NCI-H1092 treated with DMSO at 0.1 percent for 48 hours (cell line): ENCODE results near the gene AKNA.

Experiments used
- DNase-seq: peaks from one replicate; lab custom pipeline; 2025; lab: John Stamatoyannopoulos, UW

Gene AKNA

DNA sequence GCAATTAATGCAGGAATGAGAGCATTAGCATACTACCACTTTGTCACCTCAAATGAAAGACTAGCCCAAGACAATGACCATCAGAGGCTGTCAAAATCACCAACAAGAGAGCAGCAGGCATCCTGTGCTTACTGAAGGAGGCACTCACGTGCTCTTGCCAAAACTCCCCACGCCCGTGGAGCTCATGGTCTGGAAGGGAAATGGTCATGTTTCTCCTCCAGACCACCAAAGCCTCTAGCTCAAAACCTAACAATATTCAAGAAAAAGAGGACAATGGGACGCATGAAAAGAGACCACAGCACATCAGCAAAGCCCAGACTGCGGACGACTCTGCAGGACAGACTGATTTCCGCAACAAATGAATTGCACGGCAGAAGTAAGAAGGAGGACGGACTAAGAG lies 12.8 kb downstream of the AKNA start:
- no peak for DNase-seq

DNA sequence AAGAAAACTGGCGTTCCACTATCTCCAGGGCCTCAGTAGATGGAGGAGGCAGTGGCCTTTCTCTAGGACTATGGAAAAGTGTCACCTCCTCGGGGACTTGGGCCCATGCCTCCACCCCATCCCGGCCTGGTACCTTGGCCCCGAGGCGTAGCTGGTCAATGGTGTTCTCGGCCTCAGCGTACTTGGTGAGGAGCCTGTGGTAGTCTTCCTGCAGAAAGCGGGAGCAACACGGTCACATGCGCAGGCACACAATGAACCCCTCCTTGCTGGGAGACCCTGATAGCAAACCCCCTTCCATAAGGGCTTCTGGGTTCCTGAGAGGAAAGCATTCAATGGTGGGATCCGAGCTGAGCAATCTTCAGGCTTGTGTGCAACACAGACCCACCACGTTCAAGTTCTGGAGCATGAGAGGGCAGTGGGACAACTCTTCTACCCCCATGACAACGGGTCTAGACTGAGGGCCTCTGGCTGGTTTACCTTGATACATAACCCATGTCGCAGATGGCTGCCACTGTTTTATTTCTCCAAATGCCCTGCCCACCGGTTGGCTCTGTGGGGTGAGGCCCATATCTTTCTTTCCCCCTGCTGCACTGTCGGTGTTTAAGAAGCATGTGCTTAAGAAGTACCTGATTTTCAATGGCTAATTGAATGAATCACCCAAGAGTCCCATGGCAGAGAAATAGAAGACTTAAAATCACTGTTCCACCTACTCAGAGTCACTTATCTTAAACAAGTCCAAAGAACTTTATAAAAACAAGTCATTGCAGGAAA lies 13.6 kb downstream of the AKNA start:
- no peak for DNase-seq

DNA sequence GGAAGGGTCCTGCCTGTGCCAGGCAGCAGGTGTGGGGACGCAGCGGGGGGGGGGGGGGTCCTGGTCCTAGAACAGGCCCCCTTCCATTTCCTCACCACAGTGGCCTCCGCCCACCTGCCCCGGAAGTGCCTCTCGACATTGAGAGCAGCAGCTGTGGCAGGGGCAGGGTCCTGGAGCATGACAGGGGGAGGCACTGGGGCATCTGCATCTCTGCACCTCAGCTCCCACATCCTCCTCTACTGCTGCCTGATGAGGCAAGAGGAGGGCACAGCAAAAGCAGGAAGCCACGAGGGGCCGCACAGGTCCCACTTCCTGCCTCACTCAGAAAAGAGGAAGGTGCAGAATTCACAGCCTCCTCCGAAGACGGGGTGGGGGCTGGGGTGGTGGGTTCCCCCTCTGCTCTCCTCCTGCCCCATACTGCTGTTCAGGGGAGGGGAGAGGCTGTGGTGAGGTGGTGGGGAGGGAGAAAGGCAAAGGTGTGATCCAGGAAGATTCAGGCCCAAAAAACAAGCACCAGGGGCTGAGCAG lies 14.8 kb downstream of the AKNA start:
- no peak for DNase-seq

DNA sequence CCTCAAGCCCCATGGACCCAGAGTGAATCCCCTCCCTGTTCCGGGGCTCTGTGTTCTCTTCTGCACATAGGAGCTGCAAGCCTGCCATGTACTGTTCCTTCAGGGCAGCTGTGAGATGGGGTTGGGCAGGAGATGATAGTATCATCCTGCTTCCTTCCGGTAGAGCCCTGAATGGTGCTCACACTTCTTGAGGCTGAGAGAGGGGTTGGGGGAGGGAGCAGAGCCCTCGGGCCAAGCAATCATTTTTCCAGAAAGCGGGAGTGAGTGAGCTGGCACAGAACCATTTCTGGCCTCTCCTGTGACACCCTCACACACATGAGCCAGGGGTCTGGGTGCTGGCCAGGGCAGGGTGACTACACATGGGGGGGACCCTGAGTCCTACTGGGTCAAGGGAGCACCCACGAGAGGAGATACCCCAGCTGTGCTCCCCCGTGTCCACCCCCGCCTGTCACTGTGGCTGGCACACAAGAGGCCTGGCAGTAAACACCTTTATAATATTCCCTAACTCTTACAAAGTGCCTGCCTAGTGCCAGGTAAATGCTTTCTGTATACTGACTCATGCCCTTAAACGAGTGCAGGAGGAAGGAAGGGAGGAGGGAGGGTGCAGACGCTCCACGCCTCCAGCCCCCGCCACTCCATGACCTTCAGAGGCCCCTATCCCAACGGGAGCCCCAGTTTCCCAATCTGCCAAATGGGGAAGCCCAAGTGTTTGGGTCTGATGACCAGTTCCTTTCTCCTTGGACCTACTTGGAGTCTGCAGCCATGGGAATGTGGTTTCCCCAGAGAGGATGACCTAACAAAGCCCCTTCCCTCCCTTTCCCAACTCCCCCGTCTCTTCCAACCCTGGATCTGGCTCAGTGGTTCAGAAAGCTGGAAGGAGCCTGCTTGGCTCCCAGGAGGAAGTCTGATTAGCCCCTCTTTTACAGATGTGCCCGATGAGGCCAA lies 15.5 kb downstream of the AKNA start:
- DNase-seq, result no peak

DNA sequence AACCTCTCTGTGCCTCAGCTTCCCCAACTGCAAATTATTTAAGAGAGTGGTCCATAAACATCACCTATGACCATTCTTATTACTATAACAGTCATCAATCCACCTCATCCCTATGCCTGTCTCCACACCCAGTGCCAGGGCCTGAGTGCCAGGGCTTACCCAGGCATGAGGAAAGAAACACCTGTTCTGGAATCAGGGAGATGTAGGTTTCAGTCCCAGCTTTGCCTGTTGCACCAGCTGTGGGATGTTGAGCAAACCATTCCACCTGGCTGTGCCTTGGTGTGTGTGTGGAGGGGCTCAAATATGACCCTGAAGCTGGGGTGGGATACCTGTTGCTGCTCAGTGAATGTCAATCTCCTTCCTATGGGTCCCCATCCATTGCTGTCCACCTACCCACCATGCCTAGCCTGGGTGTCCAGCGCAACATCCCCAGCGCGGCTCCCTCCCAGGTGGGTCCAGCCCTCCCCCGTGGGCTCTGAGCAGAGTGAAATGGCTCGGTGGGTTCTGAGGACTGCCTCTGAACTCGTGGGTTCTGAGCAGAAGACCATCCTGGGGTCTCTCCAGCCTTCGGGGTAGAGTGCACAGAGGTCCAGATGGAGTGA lies 16.3 kb downstream of the AKNA start:
- no peak for DNase-seq

DNA sequence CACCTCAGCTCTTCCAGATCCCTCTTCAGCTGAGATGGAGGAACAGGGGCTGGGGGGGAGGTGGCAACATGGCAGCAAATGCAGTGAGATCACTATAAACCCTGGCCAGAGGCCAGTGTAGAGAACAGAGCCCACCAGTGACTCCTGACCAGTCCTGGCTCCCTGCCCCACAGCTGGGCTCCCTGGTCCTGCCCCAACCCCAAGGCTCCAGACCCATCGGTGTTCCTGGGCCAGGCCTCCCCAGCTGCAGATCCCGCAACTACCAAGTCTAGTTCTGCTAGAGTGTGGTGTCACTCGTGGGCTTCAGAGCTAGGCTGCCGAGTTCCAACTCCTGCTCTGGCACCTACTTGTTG lies 16.8 kb downstream of the AKNA start:
- no peak for DNase-seq

DNA sequence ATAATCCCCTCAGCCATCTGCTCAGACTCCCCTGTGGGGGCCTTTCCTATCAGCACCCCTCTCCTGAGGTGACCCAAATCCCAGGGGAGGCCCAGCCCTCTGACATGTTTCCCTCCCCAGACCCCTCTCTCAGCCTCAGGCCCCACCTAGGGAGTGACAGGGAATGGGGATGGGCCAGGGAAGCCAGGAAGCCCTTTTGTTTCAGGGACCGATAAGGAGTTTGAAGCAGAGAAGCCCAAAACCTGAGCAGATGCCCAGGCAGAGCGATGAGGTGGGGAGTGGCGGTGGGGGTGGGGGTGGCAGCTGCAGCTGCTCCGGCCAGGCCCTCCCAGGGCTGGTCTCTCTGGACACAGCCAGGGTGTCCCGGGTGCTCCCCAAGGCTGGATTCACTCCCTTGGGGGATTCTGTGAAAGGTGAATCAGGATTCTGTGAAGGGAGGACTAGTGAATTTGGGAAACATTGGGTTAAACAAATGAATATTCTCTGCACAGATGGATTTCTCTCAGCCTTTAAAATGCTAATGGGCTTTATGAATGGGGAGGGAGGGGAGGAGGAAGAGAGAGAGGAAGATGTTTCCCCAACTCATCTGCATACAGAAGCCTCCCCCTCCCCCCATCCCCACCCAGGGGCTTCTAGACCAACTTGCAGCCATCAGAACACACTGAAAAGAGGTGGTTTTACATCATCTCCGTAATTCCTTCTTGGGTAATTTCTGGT lies 17.4 kb downstream of the AKNA start:
- DNase-seq, result no peak

DNA sequence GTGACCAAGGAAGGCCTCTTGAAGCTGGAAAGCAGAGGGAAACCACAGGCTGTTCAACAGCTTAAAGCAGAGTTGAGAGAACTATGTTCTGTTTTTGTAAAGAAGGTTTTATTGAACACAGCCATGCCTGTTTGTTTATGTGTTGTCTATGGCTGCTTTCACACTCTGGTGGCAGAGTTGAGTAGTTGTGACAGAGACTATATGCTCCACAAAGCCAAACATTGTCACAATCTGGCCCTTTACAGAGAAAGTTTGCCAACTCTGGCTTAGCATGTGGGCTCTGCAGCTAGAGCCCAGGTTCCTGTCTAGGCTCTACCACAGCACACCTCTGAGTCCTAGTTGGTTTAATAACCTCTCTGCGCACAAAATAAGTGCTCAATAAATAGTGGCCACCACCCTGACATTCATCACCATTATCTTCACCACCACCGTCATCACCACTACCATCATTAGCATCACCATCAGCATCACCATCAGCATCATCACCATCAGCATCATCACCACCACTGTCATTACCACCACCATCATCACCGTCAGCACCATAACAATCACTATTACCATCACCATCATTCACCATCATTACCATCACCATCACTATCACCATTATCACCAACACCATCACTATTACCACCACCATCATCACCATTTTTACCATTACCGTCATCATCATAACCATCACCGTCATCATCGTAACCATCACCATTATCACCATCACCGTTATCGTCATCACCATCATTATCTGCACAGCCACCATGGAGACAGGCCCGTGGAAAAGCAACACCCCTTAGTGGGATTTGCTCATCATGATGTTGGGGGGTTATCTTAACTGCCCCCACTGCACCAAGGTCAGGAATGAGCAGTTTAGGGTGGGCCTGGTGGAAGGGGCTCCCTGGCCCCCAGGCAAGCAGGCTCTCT lies 18.3 kb downstream of the AKNA start:
- no peak for DNase-seq

DNA sequence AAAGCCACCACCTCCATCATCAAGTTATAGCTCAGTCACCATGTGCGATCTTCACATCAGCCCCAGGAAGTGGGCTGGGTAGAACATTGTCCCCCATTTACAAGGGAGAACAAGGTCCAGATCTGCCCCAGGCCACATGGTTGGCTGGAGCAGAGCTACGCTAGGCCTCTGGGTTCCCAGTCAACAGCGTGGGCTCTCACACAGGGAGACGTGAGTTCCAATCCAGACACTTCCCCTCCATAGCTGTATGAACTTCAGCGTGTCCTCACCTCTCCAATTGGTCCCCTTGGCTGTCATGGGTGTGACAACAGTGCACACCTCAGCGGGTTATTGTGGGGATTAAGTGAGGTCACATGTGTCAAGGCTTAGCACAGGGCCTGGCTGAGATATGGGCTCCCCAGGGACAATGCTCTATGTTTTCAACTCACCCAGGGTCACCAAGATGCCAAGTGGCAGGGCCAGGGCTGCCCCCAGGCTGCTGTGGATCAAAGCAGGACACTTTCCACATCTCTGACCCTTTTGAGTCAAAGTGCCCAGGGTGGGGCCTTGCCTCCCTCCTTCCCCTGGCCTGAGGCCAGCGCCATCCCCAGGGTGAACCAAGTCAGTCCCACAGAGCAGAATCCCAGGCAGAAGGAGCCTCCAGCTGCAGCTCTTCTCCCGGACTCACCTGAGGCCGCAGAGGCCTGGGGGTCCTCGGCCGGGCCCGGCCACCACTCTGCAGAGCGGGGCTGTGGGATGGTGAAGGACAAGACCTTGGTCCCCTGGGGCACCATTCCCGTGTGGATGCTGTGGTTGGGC lies 19.8 kb downstream of the AKNA start:
- DNase-seq, result no peak

DNA sequence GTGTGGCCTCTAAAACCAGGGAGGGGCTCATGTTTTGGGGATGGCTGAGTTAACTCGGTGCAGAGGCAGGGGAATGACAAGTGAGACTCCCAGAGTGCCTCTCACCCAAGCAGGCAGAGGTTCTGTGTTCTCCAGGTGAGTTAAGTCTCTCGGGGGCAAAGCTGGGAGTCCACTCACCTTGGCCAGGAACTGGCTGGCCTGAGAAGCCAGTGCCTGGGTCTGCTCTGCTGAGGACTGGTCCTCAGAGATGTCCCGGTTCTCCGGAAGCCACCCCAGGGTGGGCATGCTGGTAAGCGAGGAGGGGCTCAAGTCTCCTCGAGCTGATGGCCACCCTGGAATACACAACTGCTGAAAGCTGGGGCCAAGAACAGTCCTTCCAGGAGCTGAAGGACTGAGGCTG lies 20.4 kb downstream of the AKNA start:
- DNase-seq, result no peak

DNA sequence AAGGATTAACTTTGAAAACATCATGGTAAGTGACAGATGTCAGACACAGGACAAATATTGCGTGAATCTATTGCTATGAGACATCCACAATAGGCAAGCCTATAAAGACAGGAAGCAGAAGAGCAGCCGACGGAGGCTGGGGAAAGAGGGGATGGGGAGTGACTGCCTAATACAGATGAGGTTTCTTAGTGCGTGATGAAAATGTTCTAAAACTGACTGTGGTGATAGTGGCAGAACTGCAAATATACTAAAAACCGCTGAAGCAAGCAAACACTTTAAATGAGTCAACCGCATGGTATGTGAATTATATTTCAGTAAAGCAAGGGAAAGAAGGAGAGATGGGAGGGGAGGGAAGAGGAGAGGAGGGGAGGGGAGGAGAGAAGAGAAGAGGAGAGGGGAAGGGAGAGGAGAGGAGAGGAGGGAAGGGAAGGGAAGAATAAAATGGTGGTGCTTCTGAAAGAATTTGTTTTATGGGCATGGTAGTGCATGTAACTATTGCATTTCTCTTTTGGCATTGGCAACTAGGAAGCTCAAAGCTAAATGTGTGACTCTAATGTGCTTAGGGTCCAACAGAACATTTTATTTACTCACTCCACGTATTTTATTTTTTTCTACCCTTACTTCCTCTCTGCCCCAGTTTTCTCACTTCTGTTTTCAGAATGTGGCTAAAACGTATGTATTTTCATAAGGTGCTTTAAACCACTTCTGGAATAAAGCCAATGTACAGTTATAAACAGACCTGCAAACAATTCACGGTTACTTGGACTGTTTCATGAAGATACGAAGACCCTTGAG lies 21.3 kb downstream of the AKNA start:
- no peak for DNase-seq

DNA sequence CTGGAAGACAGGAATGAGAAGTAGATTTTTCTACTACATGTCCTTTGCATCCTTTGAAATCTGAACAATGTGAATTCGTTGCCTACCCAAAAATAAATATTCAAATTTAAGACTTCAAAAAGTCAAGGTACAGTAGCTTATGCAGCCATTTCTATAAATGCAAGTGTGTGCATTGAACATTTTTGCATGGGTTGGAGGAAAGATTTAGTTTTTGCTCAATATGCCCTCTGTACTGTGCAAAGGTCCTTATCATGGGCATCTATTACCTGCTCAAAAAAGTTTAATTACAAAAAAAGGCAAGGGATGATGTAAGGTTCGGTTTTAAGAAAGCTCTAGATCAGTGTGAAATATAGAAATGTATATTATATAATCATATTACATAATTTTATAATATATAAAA lies 22.6 kb downstream of the AKNA start:
- DNase-seq, result no peak

DNA sequence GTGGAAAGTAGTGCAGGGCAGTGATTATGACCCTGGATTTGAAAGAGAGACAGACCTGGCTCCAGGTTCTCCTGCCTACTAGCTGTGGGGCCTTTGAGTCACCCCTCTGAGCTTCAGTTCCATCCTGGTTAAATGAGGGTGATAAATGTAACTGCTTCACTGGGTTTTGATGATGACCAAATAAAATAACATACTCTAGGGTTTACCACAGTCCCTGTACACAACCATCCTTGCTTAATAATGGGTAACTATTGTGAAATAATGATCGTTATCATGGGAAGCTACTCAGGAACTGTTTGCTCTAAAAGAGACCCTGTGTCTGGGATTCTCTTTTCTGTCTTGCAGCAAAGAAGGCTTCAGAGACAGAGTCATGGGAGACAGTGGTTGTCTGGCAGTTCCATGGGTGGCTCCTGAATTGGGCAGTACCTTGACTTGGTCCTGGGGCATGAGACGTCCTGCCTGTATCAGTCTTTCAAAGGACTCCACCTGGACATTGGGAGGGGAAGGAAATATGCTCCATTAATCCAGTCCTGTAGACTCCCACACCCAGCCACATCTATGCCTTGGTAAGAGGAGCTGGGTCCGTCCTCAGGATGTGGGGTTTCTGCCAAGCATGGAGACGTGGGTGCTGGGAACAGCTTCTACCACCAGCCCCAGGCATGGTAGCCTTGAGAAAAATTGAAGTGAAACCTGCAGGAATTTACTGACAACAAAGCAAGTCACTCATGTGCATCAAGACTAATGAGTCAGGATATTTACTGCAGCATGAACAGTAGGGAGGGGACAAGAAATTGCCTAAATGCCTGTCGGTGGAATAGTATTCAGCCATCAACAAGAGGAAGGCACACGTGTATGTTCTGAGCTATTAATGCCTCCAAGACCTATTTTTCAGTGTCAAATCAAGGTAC lies 23.4 kb downstream of the AKNA start:
- no peak for DNase-seq

DNA sequence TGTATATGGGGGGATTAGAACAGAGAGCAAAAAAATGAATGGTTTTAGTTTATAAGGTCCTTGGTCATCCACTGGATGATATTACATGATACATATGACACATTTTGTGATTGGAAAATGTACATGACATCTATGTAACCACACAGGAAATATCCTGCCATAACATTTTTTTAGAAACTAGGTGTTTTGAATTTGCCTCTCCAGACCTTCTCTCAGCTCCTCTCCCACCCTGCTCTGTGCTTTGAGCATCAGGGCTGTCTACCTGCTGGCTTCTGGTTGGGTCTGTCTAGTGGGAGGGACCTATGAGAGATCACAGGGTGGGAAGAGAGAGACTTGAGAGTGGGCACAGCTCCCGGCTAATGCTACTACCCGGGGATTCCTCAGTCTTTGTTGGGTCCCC lies 24.4 kb downstream of the AKNA start:
- no peak for DNase-seq

DNA sequence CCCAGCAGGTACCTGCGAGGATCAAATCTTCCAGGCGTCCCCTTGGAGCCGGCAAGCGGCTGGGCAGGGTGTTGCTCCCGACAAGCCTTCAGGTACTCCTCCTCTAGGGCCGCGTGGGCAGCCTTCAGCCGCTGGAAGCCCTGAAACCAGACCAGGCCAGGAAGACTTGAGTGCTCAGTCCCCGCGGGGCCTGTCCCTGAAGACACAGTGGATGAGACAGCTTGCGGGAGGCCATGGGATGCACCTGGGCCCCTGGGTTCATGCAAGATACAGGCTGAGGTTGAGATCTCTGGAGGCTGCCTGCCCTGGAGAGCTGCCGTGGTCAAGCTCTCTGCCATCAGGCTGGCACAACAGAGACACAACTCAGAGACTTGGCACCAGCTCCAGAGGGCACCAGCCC lies 25.4 kb downstream of the AKNA start:
- DNase-seq, result no peak

DNA sequence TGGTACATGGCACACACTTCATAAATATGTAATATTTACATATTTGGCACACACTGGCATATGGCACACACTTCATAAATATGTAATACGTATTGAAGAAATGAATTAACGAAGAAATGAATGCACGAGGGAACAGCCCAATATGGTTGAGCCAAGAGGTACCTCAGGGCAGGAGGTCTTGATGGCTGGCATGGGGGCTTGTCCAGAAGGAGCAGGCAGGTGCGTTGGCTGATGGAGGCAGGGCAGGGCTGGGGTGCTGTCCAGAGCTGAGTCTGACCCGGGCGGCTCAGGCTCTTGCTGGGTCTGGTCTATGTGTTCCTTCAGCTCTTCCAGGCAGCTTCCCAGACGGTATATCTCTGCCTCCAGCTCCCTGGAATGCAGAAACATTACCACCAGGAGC lies 26.2 kb downstream of the AKNA start:
- no peak for DNase-seq

DNA sequence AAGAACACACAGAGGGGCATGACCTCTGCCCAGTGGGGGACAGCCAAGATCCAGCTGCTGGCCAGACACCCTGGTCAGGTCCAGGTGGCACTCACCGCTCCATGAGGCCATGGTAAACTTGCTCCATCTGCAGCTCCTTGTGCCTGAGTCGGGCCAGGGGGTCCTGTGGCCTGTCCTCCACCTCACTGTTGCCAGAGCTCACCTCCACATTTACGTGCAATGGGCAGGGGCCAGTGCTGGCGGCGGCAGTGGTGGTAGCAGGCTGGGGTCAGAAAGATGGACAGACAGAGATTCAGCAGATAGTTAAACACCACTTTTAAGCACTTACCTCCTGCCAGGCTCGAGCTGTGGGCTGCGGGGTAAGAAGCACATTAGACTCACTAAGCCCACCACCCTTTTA lies 28.0 kb downstream of the AKNA start:
- no peak for DNase-seq

DNA sequence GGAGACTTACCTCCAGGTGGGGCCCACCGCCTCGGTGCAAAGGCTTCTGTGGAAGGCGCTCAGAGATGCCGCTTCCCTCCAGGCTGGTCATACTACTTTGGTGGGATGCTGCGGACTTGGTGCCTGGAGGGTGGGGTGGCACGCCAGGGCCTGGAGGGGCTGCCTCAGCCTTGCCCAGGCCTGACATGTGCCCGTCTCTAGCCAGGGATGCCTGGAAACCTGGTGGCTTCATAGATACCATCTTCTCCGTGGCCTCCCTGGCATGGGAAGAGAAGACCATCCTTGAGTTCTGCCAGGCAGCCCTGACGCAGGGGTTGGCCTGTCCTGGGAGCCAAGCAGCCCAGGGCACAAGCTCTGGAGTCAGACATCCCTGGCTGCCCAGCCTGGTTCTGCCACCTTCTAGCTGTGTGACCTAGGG lies 29.9 kb downstream of the AKNA start:
- no peak for DNase-seq
